OCI-LY7 (cell line): ENCODE measurements around the gene ALG11.

ENCODE experiments used
- EZH2phosphoT487 ChIP-seq: fragments of 200-600 bp; sonication (generic); IDR thresholded peaks from 2 replicates; pipeline ENCODE4 v1.6.1; 2018; ENCODE audit warnings: low read depth, borderline replicate concordance, mild to moderate bottlenecking, mixed run types, antibody characterized with exemption, low read length, moderate library complexity, mixed read lengths
- TF ChIP-seq, protein P1 (sequence below): fragments of 200-600 bp; sonication (generic); conservative IDR thresholded peaks from 2 replicates; pipeline ENCODE4 v1.5.1; 2014; ENCODE audit warnings: mild to moderate bottlenecking, antibody characterized with exemption, low read length, moderate library complexity, mixed read lengths

GRCh38 chr13:51995677-51996551, 16.3 kb upstream of the ALG11 start:
- TF ChIP-seq, protein P1, sequence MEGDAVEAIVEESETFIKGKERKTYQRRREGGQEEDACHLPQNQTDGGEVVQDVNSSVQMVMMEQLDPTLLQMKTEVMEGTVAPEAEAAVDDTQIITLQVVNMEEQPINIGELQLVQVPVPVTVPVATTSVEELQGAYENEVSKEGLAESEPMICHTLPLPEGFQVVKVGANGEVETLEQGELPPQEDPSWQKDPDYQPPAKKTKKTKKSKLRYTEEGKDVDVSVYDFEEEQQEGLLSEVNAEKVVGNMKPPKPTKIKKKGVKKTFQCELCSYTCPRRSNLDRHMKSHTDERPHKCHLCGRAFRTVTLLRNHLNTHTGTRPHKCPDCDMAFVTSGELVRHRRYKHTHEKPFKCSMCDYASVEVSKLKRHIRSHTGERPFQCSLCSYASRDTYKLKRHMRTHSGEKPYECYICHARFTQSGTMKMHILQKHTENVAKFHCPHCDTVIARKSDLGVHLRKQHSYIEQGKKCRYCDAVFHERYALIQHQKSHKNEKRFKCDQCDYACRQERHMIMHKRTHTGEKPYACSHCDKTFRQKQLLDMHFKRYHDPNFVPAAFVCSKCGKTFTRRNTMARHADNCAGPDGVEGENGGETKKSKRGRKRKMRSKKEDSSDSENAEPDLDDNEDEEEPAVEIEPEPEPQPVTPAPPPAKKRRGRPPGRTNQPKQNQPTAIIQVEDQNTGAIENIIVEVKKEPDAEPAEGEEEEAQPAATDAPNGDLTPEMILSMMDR: no peak
- no peak for TF ChIP-seq EZH2phosphoT487
